B cell (primary cell): ENCODE data around the gene PRKCA.

Experiments used
- CTCF ChIP-seq: fragments of 200-600 bp; IDR thresholded peaks from one replicate; pipeline ENCODE4 v1.8.0; 2022; ENCODE audit warnings: antibody characterized with exemption, mild to moderate bottlenecking
- EZH2 ChIP-seq: IDR thresholded peaks from 2 replicates; pipeline ENCODE4 v1.6.1; 2012; ENCODE audit warnings: borderline replicate concordance, low read depth, mild to moderate bottlenecking, moderate library complexity, low read length; ENCODE audit not compliant: insufficient read depth, poor library complexity, severe bottlenecking

- TF ChIP-seq EZH2 (no peak), CTCF (no peak)
Observed at GRCh38 chr17:66643815-66644710, 341.6 kb downstream of the PRKCA start.
